ENCODE data around the gene MELTF.
A peak's percentile ranks its signal among the peaks of the same experiment; 100 is the strongest.

Gene MELTF

GRCh38 chr3:197025736-197026480, 3.7 kb downstream of the MELTF start:
- H3K9me3 ChIP-seq (replicated peaks; ENCODE audit: low read length), result no peaks in the 10 kb centered on the region
- peaks cover 15% of the 10 kb centered on the region for H3K4me1 ChIP-seq (ENCODE audit: control insufficient read depth, insufficient read depth, low read length)
- H3K36me3 ChIP-seq (ENCODE audit: insufficient read depth, low read length), result no peaks in the 10 kb centered on the region
- no peak overlapping the region for H3K4me2 ChIP-seq (ENCODE audit: low read length)
- H3K9ac ChIP-seq (ENCODE audit: low read depth, low read length), result no peak overlapping the region
- H3K4me3 ChIP-seq (ENCODE audit: low read length), result no peak overlapping the region
- H3K27me3 ChIP-seq (ENCODE audit: control insufficient read depth, insufficient read depth, low read length), result peaks cover 30% of the 10 kb centered on the region

DNA sequence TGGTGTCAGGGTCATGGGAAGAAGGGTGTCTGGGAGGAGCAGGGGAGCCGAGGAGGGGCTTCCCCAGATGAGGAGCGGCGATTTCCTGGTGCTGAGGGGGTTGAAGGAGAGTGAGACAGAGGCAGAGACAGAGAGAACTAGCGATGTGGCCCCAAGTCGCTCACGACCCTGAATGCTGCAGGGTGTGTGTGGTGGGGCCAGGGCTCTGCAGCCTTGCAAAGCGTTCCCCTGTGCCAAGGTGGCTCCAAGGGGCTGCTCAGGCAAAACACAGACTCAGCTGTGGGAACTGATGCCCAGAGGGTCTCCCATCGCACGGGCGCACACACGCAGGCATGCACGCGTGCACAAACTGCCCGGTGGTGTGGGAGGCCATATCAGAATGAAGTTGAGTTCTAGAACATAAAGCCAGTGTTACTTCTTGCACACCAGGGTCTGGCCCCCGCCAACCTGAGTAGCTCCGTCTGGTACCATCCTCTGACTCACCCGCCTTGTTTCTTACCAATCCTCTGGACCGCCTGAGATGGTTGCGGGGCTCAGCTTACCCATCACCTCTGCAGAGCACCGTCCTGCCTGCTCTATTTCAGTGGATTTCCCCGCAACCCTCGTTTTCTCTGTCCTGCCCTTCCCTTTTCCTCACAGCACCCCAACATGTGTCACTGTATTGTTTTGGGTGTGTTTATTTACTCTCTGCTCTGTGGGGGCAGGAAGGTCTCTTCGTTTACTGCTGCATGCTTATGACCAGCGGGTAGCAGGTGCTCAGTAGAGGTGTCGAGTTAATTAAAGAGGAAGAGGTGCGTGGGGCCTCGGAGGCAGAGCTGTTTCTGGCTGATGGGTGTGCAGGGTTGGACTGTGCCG, 4.5 kb downstream of the MELTF start:
- Histone ChIP-seq H3K9ac (ENCODE audit: low read depth, low read length) (no peak overlapping the region), H3K4me1 (ENCODE audit: control insufficient read depth, insufficient read depth, low read length) (peaks cover 11% of the 10 kb centered on the region), H3K9me3 (replicated peaks; ENCODE audit: low read length) (no peaks in the 10 kb centered on the region), H3K4me2 (ENCODE audit: low read length) (no peak overlapping the region), H3K4me3 (ENCODE audit: low read length) (no peak overlapping the region), H3K27me3 (ENCODE audit: control insufficient read depth, insufficient read depth, low read length) (peaks cover 32% of the 10 kb centered on the region), H3K36me3 (ENCODE audit: insufficient read depth, low read length) (no peaks in the 10 kb centered on the region)

DNA sequence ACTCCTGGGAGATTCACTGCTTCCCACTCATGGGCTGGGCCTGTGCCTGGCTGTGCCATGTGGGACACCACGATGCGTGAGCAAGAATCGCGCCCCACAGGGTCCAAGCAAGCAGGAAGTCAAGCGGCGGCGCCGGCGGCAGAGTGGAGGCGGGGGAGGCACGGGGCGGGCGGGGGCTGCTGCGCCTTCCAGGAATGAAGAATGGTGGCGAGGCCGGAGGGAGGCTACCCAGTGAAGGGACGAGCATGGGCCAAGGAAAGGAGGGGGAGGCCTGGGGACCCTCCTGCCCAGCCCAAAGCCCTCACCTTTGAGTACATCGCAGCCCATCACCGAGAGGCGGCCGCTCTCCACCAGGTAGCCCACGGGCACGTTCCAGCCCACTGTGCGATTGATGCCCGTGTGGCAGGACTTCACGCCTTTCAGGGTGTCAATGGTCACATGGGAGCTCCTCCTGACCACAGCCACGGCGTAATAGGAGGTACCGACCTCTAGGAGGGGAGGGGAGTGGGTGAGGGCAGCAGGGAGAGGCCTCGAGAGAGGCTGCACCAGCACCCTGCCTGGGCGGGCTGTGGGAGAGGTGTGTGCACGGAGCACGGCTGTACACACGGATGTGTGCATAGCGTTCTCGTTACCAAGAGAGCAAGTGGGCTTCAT, 5.5 kb downstream of the MELTF start:
- peaks cover 42% of the 10 kb centered on the region for H3K27me3 ChIP-seq (ENCODE audit: control insufficient read depth, insufficient read depth, low read length)
- H3K4me3 ChIP-seq (ENCODE audit: low read length), result no peak overlapping the region
- H3K4me1 ChIP-seq (ENCODE audit: control insufficient read depth, insufficient read depth, low read length), result peaks cover 1% of the 10 kb centered on the region
- no peak overlapping the region for H3K4me2 ChIP-seq (ENCODE audit: low read length)
- no peak overlapping the region for H3K9ac ChIP-seq (ENCODE audit: low read depth, low read length)
- H3K9me3 ChIP-seq (replicated peaks; ENCODE audit: low read length), result no peaks in the 10 kb centered on the region
- no peaks in the 10 kb centered on the region for H3K36me3 ChIP-seq (ENCODE audit: insufficient read depth, low read length)

GRCh38 chr3:197023241-197023997, 6.2 kb downstream of the MELTF start:
- no peaks in the 10 kb centered on the region for H3K9me3 ChIP-seq (replicated peaks; ENCODE audit: low read length)
- H3K36me3 ChIP-seq (ENCODE audit: insufficient read depth, low read length), result no peaks in the 10 kb centered on the region
- no peaks in the 10 kb centered on the region for H3K4me1 ChIP-seq (ENCODE audit: control insufficient read depth, insufficient read depth, low read length)
- peaks cover 48% of the 10 kb centered on the region for H3K27me3 ChIP-seq (ENCODE audit: control insufficient read depth, insufficient read depth, low read length)
- no peak overlapping the region for H3K4me3 ChIP-seq (ENCODE audit: low read length)
- H3K9ac ChIP-seq (ENCODE audit: low read depth, low read length), result no peak overlapping the region
- peak overlapping the region; percentile 45 for H3K4me2 ChIP-seq (ENCODE audit: low read length)

DNA sequence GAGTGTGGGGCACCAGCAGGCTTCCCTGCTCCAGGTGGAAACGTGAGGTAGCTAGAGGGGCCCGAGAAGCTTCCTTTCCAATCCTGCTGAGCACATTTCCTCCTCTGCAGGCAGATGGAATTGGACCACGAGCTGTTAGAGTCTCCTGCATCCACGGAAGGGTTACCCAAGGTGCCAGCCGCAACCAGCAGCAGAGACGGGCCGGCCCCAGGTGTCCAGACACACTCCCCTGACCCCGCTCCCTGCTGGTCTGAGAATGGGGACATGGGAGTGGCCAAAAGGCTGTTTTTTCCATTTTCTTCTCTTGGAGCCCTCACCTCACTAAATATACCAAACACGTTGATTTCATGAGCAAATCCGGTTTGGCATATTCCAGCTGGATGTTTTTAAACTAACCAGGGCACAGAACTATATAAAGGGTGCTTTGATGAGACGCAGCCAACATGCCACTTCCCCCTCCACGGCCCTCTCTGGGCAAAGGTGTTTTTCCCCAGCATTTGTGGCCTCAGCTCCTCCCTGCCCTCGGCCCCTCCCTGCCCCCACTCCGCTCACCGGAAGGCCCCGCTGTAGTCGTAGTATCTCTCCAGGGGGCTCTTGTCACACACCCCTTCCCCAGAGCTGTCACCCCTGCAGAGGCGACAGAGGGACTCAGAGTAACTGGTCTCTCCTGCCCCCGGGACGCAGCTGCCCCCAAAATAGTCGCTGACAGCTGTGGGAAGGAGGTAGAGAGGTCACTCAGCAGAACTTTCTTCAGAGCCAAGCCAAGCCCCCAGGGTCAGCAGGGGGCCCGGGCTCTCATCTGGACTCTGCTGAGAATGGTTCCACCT, 7.0 kb downstream of the MELTF start:
- no peaks in the 10 kb centered on the region for H3K4me1 ChIP-seq (ENCODE audit: control insufficient read depth, insufficient read depth, low read length)
- no peaks in the 10 kb centered on the region for H3K36me3 ChIP-seq (ENCODE audit: insufficient read depth, low read length)
- no peaks in the 10 kb centered on the region for H3K9me3 ChIP-seq (replicated peaks; ENCODE audit: low read length)
- H3K4me3 ChIP-seq (ENCODE audit: low read length), result no peak overlapping the region
- H3K9ac ChIP-seq (ENCODE audit: low read depth, low read length), result no peak overlapping the region
- no peak overlapping the region for H3K4me2 ChIP-seq (ENCODE audit: low read length)
- peaks cover 48% of the 10 kb centered on the region for H3K27me3 ChIP-seq (ENCODE audit: control insufficient read depth, insufficient read depth, low read length)

GRCh38 chr3:197021729-197022404, 7.8 kb downstream of the MELTF start:
- H3K36me3 ChIP-seq (ENCODE audit: insufficient read depth, low read length), result no peaks in the 10 kb centered on the region
- no peak overlapping the region for H3K4me2 ChIP-seq (ENCODE audit: low read length)
- no peaks in the 10 kb centered on the region for H3K9me3 ChIP-seq (replicated peaks; ENCODE audit: low read length)
- H3K4me1 ChIP-seq (ENCODE audit: control insufficient read depth, insufficient read depth, low read length), result no peaks in the 10 kb centered on the region
- peaks cover 48% of the 10 kb centered on the region for H3K27me3 ChIP-seq (ENCODE audit: control insufficient read depth, insufficient read depth, low read length)
- H3K9ac ChIP-seq (ENCODE audit: low read depth, low read length), result no peak overlapping the region
- H3K4me3 ChIP-seq (ENCODE audit: low read length), result no peak overlapping the region

GRCh38 chr3:197021231-197021630, 8.4 kb downstream of the MELTF start:
- Histone ChIP-seq H3K4me3 (ENCODE audit: low read length) (no peak overlapping the region), H3K4me1 (ENCODE audit: control insufficient read depth, insufficient read depth, low read length) (no peaks in the 10 kb centered on the region), H3K9me3 (replicated peaks; ENCODE audit: low read length) (no peaks in the 10 kb centered on the region), H3K27me3 (ENCODE audit: control insufficient read depth, insufficient read depth, low read length) (peaks cover 48% of the 10 kb centered on the region), H3K9ac (ENCODE audit: low read depth, low read length) (no peak overlapping the region), H3K4me2 (ENCODE audit: low read length) (no peak overlapping the region), H3K36me3 (ENCODE audit: insufficient read depth, low read length) (no peaks in the 10 kb centered on the region)

DNA sequence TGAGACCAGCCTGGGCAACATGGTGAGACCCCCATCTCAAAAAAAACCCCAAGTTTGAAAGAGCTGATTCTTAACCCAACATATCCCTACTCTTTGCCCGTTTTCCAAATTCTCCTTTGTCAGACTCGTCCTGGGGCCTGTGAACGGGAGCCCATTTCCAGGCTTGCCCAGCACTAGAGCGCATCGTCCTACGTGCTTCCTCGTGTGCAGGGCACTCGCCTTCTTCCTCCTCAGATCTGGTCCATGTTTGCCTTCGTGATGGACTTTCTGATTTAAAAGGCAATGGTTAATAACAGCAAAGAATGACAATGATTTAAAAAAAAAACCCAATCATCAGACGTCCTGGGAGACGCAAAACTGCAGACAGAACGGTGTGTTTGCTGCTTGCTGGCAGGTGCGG, 10.1 kb downstream of the MELTF start:
- H3K9ac ChIP-seq (ENCODE audit: low read depth, low read length), result no peak overlapping the region
- no peaks in the 10 kb centered on the region for H3K4me1 ChIP-seq (ENCODE audit: control insufficient read depth, insufficient read depth, low read length)
- H3K4me3 ChIP-seq (ENCODE audit: low read length), result no peak overlapping the region
- no peak overlapping the region for H3K4me2 ChIP-seq (ENCODE audit: low read length)
- no peaks in the 10 kb centered on the region for H3K9me3 ChIP-seq (replicated peaks; ENCODE audit: low read length)
- H3K27me3 ChIP-seq (ENCODE audit: control insufficient read depth, insufficient read depth, low read length), result peaks cover 48% of the 10 kb centered on the region
- no peaks in the 10 kb centered on the region for H3K36me3 ChIP-seq (ENCODE audit: insufficient read depth, low read length)

- Histone ChIP-seq H3K9me3 (replicated peaks; ENCODE audit: low read length) (no peaks in the 10 kb centered on the region), H3K4me1 (ENCODE audit: control insufficient read depth, insufficient read depth, low read length) (no peaks in the 10 kb centered on the region), H3K4me2 (ENCODE audit: low read length) (no peak overlapping the region), H3K9ac (ENCODE audit: low read depth, low read length) (no peak overlapping the region), H3K4me3 (ENCODE audit: low read length) (no peak overlapping the region), H3K27me3 (ENCODE audit: control insufficient read depth, insufficient read depth, low read length) (peaks cover 48% of the 10 kb centered on the region), H3K36me3 (ENCODE audit: insufficient read depth, low read length) (no peaks in the 10 kb centered on the region)
Measured at GRCh38 chr3:197019021-197019420, 10.6 kb downstream of the MELTF start.

- Histone ChIP-seq H3K36me3 (ENCODE audit: insufficient read depth, low read length) (no peaks in the 10 kb centered on the region), H3K4me2 (ENCODE audit: low read length) (no peak overlapping the region), H3K9ac (ENCODE audit: low read depth, low read length) (no peak overlapping the region), H3K9me3 (replicated peaks; ENCODE audit: low read length) (no peaks in the 10 kb centered on the region), H3K4me3 (ENCODE audit: low read length) (no peak overlapping the region), H3K4me1 (ENCODE audit: control insufficient read depth, insufficient read depth, low read length) (no peaks in the 10 kb centered on the region), H3K27me3 (ENCODE audit: control insufficient read depth, insufficient read depth, low read length) (peaks cover 35% of the 10 kb centered on the region)
Measured at GRCh38 chr3:197017003-197017402, 12.6 kb downstream of the MELTF start.

All from skeletal muscle satellite cell (primary cell).